ENCODE measurements around the gene EGLN3.
A peak's percentile ranks its signal among the peaks of the same experiment; 100 is the strongest.

Gene EGLN3

DNA sequence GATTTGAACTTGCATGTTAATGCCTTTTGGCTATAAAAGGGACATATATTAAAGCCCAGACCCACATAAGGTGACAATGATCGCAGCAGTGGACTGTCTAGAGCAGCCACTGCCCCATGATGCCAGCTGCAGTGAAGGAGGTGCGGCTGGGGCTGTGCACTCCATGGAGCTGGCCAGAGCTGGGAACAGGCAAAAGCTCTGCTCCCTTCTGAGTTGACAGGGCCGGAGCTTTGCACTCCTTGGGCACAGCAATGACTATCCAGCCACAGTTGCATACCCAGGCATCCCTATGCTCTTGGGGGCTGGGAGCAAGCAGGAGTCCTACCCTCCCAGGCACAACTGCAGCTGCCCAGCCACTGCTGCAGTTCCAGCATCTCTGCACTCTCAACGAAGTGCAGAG, 50.2 kb downstream of the EGLN3 start:
- intact Hi-C loops (cut with DNase I): no loop called here

DNA sequence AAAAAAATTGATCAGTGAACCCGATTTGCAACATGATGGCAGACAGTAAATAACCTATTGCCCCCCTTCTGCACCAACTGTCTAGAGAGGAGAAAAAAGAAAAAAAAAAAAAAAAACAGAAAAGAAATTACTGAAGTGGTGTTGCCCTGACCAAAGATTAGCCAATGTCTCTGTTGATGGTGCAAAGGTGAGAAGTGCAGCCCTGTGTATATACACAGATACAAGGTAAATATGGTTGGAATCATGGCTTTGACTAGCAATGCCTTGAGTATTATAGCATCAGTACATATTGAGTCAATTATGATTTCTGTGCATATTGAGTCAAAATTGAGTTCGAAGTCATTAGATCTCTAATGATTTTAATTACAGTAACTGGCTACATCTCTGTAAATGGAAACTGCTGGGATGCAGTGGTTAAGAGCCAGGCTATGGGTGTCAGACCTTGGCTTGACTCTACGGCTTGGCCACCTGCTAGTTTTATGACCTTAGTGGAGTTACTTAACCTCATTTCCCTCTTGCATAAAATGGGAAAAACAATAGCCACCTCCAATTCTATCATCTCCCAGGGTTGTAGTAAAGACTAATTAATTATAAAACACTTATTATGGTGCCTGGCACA, 51.0 kb downstream of the EGLN3 start:
- intact Hi-C loops (cut with DNase I): no loop called here
- no peak for DNase-seq

More for the DNA sequence above, 50.2 kb downstream of the EGLN3 start:
- DNase-seq: no peak

DNA sequence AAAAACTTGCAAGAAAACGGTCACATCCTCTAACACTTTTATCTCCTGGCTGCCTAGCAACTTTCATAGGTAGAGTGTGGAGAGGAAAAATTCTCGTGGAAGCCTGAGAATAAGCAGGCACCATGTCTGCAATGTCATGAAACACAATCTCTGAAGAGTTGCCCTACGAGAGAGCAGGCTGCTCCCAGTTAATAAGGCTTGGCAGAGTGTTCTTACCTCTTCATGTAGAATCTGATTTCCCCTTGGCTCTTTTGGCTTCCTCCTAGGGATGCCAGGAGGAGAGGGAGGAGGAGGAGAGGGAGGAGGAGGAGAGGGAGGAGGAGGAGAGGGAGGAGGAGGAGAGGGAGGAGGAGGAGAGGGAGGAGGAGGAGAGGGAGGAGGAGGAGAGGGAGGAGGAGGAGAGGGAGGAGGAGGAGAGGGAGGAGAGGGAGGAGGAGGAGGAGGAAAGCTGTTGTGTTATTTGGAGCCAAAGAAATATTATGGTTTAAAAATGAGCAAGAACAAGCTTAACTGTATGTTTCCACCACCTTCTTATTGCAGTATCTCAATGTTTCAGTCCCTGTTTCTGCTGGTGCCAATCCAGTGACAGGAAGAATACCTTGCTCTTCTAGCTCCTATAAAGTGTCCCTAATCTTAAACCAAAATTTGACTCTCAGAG, 52.9 kb downstream of the EGLN3 start:
- intact Hi-C loops (cut with DNase I): no loop called here
- DNase-seq: peak in 4 of 42 donors; percentile 12 to 37 (median 18)

- intact Hi-C loops (cut with DNase I): no loop called here
- no peak for DNase-seq
These were observed 53.5 kb downstream of the EGLN3 start for GRCh38 chr14:33897382-33897781.

DNA sequence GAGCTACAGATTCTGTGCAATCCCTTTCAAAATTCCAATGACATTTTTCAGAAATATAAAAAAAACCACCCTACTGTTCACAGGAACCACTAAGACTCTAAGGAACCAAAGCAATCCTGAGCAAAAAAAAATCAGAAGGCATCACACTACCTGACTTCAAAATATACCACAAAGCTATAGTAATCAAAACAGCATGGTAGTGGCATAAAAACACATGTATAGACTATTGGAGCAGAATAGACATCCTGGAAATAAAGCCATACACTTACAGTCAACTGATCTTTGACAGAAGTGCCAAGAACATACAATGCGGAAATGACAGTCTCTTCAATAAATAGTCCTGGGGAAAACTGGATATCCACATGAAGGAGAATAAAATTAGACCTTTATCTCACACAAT, 56.5 kb downstream of the EGLN3 start:
- intact Hi-C loops (cut with DNase I): no loop called here
- DNase-seq: no peak

DNA sequence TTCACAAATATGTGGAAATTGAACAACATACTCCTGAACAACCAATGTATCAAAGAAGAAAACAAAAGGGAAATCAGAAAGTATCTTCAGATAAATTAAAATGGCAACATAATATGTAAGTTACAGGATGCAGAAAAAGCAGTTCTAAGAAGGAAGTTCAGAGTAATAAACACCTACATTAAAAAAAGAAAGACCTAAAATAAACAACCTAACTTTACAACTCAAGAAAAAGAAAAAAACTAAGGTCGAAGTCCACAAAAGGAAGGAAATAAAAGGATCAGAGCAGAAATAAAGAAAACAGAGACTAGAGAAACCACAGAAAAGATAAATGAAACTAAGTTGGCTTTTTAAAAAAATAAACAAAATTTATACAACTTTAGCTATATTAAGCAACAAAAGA, 59.2 kb downstream of the EGLN3 start:
- DNase-seq: no peak
- intact Hi-C loops (cut with DNase I): no loop called here

DNA sequence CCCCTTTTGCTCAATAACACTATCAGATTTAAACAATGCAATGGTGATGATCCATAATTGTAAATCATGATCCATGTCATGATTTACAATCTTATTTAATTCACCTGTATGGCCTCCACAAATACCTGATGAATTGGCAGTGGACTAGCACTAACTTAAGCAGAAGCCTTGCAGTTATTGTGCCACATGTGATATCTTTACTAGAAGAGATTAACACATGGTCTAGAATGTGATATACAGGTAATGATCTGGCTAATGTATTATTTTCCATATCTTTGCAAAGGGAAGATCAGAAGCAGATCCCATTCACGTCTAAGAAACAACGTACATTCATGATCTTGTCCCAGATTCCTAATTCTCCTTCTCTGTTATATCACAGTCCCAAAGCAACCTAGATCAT, 66.0 kb downstream of the EGLN3 start:
- no peak for DNase-seq
- intact Hi-C loops (cut with DNase I): no loop called here

GRCh38 chr14:33880330-33880729, 70.5 kb downstream of the EGLN3 start:
- DNase-seq: no peak
- intact Hi-C loops (cut with DNase I): no loop called here

GRCh38 chr14:33879684-33880286, 71.1 kb downstream of the EGLN3 start:
- DNase-seq: no peak
- intact Hi-C loops (cut with DNase I): no loop called here

- no peak for DNase-seq
- intact Hi-C loops (cut with DNase I): no loop called here
These were observed 74.6 kb downstream of the EGLN3 start for GRCh38 chr14:33876274-33876673.
